ENCODE data around the gene TSHZ3. TPM values are rescaled to one million over a fixed set of nuclear protein-coding genes. Genes with fewer than 3 reads are reported as not detected.

The TSHZ3 gene
- total RNA-seq, 1 experiment from 2014 or later, result not detected

- intact Hi-C loops (cut with micrococcal nuclease), result no loop called here
- no peak for DNase-seq (ENCODE audit: unreplicated experiment)
- CTCF ChIA-PET, result no interaction called here
These were observed 94.6 kb downstream of the TSHZ3 start for GRCh38 chr19:31254611-31255010.

DNA sequence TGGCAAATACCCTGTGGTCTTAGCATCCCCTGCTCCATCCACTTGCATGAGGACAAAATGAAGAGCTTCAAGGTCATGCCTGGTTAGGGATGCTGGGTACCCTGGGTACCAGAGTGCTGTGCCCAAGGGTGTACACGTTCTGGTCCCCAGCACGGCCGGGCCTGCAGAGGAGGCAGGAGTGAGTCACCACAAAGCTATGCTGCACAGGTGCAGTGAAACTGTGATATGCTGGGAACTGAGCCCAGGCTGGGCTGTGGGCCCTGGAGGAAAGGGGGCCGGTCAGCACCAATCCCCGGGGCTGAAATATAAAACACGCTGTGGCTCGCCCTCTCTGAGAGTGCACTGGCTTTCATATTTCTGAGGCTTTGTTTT, 95.1 kb downstream of the TSHZ3 start:
- no TSS peak for BruUV-seq (replicated peaks)
- Mint-ChIP-seq H3K4me3 (ENCODE audit: unreplicated experiment) (no peak overlapping the region), H3K4me1 (ENCODE audit: insufficient read depth, unreplicated experiment) (no peaks in the 10 kb centered on the region), H3K27me3 (ENCODE audit: insufficient read depth, unreplicated experiment) (no peaks in the 10 kb centered on the region), H3K36me3 (ENCODE audit: insufficient read depth, unreplicated experiment) (no peaks in the 10 kb centered on the region), H3K27ac (ENCODE audit: low read depth, unreplicated experiment) (no peak overlapping the region), H3K9me3 (ENCODE audit: unreplicated experiment) (peaks cover 24% of the 10 kb centered on the region)
- POLR2A ChIA-PET, result no interaction called here
- CTCF ChIA-PET, result interaction anchor here (0.5 kb wide), 1 partner anchor 113 kb away, joined by 3 read pairs; no protein-coding TSS in a partner anchor
- peak; percentile 6 for DNase-seq (ENCODE audit: unreplicated experiment)
- intact Hi-C loops (cut with micrococcal nuclease), result no loop called here
- TF ChIP-seq CTCF (IDR thresholded peaks at IDR 0.05; ENCODE audit: unreplicated experiment), result no peak

More at GRCh38 chr19:31254611-31255010, 94.6 kb downstream of the TSHZ3 start:
- BruUV-seq (replicated peaks), result no TSS peak
- no peaks in the 10 kb centered on the region for H3K36me3 Mint-ChIP-seq (ENCODE audit: insufficient read depth, unreplicated experiment)
- POLR2A ChIA-PET, result no interaction called here
- no peak for TF ChIP-seq CTCF (IDR thresholded peaks at IDR 0.05; ENCODE audit: unreplicated experiment)
- no peaks in the 10 kb centered on the region for H3K27me3 Mint-ChIP-seq (ENCODE audit: insufficient read depth, unreplicated experiment)
- H3K9me3 Mint-ChIP-seq (ENCODE audit: unreplicated experiment), result peaks cover 25% of the 10 kb centered on the region
- H3K4me3 Mint-ChIP-seq (ENCODE audit: unreplicated experiment), result no peak overlapping the region
- no peaks in the 10 kb centered on the region for H3K4me1 Mint-ChIP-seq (ENCODE audit: insufficient read depth, unreplicated experiment)
- H3K27ac Mint-ChIP-seq (ENCODE audit: low read depth, unreplicated experiment), result no peak overlapping the region

GRCh38 chr19:31253526-31254179, 95.6 kb downstream of the TSHZ3 start:
- H3K27ac Mint-ChIP-seq (ENCODE audit: low read depth, unreplicated experiment), result no peak overlapping the region
- POLR2A ChIA-PET, result no interaction called here
- no TSS peak for BruUV-seq (replicated peaks)
- CTCF ChIA-PET, result interaction anchor here (0.5 to 0.6 kb wide), 2 partner anchors 113 to 393 kb away, joined by 3 read pairs; no protein-coding TSS in a partner anchor
- H3K9me3 Mint-ChIP-seq (ENCODE audit: unreplicated experiment), result peaks cover 27% of the 10 kb centered on the region
- no peak for TF ChIP-seq CTCF (IDR thresholded peaks at IDR 0.05; ENCODE audit: unreplicated experiment)
- no peak for DNase-seq (ENCODE audit: unreplicated experiment)
- no peak overlapping the region for H3K4me3 Mint-ChIP-seq (ENCODE audit: unreplicated experiment)
- H3K36me3 Mint-ChIP-seq (ENCODE audit: insufficient read depth, unreplicated experiment), result no peaks in the 10 kb centered on the region
- H3K4me1 Mint-ChIP-seq (ENCODE audit: insufficient read depth, unreplicated experiment), result no peaks in the 10 kb centered on the region
- H3K27me3 Mint-ChIP-seq (ENCODE audit: insufficient read depth, unreplicated experiment), result no peaks in the 10 kb centered on the region
- intact Hi-C loops (cut with micrococcal nuclease), result no loop called here

GRCh38 chr19:31252441-31252840, 96.8 kb downstream of the TSHZ3 start:
- H3K9me3 Mint-ChIP-seq (ENCODE audit: unreplicated experiment), result peaks cover 39% of the 10 kb centered on the region
- intact Hi-C loops (cut with micrococcal nuclease), result no loop called here
- ChIA-PET CTCF (no interaction called here), POLR2A (no interaction called here)
- DNase-seq (ENCODE audit: unreplicated experiment), result no peak
- no peak for TF ChIP-seq CTCF (IDR thresholded peaks at IDR 0.05; ENCODE audit: unreplicated experiment)
- H3K27ac Mint-ChIP-seq (ENCODE audit: low read depth, unreplicated experiment), result no peak overlapping the region
- no peaks in the 10 kb centered on the region for H3K27me3 Mint-ChIP-seq (ENCODE audit: insufficient read depth, unreplicated experiment)
- no TSS peak for BruUV-seq (replicated peaks)
- no peaks in the 10 kb centered on the region for H3K4me1 Mint-ChIP-seq (ENCODE audit: insufficient read depth, unreplicated experiment)
- H3K36me3 Mint-ChIP-seq (ENCODE audit: insufficient read depth, unreplicated experiment), result no peaks in the 10 kb centered on the region
- H3K4me3 Mint-ChIP-seq (ENCODE audit: unreplicated experiment), result no peak overlapping the region

Data from MCF 10A (cell line).